ENCODE measurements around the gene FAM3B. TPM values are rescaled to one million over a fixed set of nuclear protein-coding genes. Genes with fewer than 3 reads are reported as not detected.

The FAM3B gene
- total and polyA plus RNA-seq, 7 donors: 0.10 to 0.26 (median 0.19) TPM; not detected in 3

DNA sequence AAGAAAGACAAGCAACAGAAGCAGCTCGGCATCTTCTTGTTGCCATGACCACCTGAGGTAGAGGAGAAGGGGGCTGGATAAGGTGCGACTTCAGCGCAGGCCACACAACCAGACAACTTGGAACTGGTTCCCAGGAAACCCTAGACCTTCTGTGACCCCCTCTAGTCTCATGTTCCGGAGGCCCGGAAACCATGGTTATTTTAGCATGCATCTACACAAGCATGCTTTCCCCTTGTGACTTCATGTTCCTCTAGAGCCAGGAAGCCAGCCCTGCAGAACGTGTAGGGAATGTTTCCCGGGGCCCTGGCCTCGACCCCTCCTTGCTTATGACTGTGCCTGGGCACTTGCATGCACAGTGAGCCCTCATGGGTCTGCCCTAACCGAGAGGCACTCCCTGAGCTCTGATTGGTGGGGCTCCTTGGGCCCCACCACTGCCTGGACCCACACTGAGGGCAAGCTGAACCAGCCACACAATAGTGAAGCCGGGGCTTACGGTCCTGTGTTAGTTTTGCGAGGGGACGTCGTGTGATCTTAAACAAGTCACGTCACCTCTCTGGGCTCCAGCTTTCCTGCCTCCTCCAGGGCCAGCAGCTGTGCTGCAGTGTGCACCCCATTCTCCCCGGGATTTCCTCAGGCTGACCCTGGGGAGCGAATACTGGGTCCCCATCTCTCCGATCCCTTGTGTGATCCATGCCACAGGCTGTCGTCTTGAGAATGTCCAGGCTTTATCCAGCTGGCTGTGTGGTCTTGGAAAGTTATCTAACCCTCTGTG, 33.2 kb downstream of the FAM3B start:
- no peak overlapping the region for H3K27ac ChIP-seq
- no peaks in the 10 kb centered on the region for H3K4me1 ChIP-seq
- H3K27me3 ChIP-seq (ENCODE audit: insufficient read depth in 3 of 3, low read length in 2 of 3): peaks cover 0 to 4% (median 0%) of the 10 kb centered on the region in 3 donors
- no peak for DNase-seq
- TF ChIP-seq, protein P1, sequence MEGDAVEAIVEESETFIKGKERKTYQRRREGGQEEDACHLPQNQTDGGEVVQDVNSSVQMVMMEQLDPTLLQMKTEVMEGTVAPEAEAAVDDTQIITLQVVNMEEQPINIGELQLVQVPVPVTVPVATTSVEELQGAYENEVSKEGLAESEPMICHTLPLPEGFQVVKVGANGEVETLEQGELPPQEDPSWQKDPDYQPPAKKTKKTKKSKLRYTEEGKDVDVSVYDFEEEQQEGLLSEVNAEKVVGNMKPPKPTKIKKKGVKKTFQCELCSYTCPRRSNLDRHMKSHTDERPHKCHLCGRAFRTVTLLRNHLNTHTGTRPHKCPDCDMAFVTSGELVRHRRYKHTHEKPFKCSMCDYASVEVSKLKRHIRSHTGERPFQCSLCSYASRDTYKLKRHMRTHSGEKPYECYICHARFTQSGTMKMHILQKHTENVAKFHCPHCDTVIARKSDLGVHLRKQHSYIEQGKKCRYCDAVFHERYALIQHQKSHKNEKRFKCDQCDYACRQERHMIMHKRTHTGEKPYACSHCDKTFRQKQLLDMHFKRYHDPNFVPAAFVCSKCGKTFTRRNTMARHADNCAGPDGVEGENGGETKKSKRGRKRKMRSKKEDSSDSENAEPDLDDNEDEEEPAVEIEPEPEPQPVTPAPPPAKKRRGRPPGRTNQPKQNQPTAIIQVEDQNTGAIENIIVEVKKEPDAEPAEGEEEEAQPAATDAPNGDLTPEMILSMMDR (IDR thresholded peaks at IDR 0.05): no peak
- no peaks in the 10 kb centered on the region for H3K9me3 ChIP-seq
- intact Hi-C loops (cut with DNase I): no loop called here
- no peaks in the 10 kb centered on the region for H3K36me3 ChIP-seq (ENCODE audit: insufficient read depth in 1 of 2, low read depth in 1 of 2)
- ATAC-seq: no peak
- 67 to 71% (median 71%) methylated on average over 19 of the region's 19 CpGs for WGBS, 3 donors
- no peak overlapping the region for H3K4me3 ChIP-seq

DNA sequence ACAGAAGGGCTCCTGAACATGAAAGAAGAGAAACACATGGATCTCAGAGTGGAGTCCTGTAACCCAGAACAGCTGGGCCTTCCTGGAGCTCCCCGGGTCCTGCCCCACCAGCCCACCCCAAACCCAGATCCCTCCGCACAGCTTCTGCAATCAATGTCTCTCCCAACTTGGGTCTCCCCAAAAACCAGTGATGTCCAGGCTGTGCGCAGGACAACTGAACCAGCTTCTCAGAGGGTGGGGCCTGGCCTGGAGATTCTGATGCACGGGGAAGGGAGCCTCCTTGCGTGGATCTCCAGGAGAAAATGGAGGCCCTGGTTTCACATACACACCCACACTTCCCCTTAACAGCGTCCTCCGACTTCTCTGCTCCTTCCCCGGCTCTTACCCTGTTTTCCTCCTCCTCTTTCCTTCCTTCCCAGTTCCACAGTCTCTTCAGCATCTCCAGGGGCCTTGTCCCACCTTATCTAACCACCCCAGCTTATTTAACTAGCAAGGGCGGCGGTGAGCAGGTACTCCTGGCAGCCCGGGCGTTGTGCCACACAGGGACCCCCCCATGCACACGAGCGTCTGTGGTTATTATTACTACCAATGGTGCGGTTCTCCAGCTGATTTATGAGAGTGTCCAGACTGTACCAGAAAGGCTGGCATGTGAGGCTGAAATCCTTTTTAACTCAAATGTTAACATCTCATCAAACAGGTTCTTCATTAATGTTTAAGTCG, 34.0 kb downstream of the FAM3B start:
- ATAC-seq: no peak
- TF ChIP-seq, protein P1 (IDR thresholded peaks at IDR 0.05): no peak
- WGBS, 3 donors: 87 to 92% (median 90%) methylated on average over 16 of the region's 16 CpGs

DNA sequence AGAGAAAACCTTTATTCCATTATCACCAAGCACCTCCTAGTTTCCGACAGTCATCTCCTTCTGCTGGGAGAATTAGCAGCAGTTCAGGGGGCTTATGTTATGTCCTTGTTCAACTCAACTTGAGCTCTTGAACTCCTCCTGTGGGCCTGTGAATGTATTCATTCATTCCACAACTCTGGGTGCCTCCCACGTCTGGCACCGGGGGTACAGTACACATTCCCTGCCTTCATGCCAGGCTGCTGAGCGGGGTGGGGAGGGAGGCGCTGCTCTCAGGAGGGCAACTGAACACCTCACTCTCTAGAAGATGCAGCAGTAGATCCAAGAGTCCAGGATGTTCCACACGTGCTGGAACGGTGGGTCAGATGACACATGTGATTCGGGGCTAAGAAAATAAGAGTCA, 40.9 kb downstream of the FAM3B start:
- Histone ChIP-seq H3K4me1 (no peaks in the 10 kb centered on the region), H3K36me3 (ENCODE audit: insufficient read depth in 1 of 2, low read depth in 1 of 2) (no peaks in the 10 kb centered on the region), H3K9me3 (no peaks in the 10 kb centered on the region), H3K27ac (no peak overlapping the region), H3K27me3 (ENCODE audit: insufficient read depth in 3 of 3, low read length in 2 of 3) (peaks cover 0 to 4% (median 0%) of the 10 kb centered on the region in 3 donors), H3K4me3 (no peak overlapping the region)
- ATAC-seq (no peak), DNase-seq (no peak)
- intact Hi-C loops (cut with DNase I): no loop called here
- TF ChIP-seq, protein P1 (IDR thresholded peaks at IDR 0.05): no peak
- 43 to 57% (median 52%) methylated on average over 8 of the region's 8 CpGs for WGBS, 3 donors

More for the DNA sequence above, 34.0 kb downstream of the FAM3B start:
- Histone ChIP-seq H3K27me3 (ENCODE audit: insufficient read depth in 3 of 3, low read length in 2 of 3) (peaks cover 0 to 4% (median 0%) of the 10 kb centered on the region in 3 donors), H3K27ac (no peak overlapping the region), H3K9me3 (no peaks in the 10 kb centered on the region), H3K36me3 (ENCODE audit: insufficient read depth in 1 of 2, low read depth in 1 of 2) (no peaks in the 10 kb centered on the region), H3K4me3 (no peak overlapping the region), H3K4me1 (no peaks in the 10 kb centered on the region)
- no peak for DNase-seq
- intact Hi-C loops (cut with DNase I): no loop called here

DNA sequence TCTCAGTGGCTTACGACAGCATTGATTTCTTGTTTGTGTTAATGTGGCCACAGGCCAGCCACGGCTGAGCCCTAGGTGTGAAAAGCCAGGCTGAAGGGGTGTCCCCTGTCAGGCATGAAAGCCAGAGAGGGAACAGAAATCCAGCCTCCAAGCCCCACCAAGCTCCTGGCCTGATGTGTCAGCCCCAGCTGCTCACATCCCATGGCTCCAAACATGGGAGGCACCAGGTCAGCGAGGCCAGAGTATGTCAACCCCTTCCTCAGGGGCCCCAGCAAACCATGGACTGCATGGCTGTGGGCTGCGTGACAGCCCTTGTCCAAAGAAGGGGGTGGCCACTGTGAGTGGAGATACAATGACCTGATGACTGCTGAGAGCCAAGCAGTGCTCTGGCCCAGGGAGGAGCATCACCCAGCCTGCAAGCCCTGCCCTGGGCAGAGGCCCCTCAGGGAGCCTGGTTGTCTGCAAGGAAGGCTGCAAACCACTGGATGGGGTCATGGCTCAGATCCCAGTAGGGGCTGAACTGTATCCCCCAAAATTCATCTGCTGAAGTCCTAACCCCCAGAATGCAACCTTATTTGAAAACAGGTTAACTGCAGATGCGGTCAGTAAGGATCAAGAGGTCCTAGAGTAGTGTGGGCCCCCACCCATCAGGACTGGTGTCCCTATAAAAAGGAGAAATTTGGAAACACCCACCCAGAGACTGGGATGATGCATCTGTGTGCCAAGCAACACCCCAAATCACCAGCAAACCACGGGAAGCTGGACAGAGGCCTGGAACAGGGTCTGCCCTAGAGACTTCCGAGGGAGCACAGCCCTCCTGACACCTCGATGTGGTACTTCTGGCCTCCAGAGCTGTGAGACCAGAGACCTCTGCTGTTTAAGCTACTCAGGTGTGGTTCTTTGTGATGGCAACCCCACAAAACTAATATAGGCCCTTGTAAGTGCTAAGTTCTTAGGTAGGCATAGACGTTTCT, 41.9 kb downstream of the FAM3B start:
- DNase-seq: no peak
- TF ChIP-seq, protein P1 (IDR thresholded peaks at IDR 0.05): no peak

More for the DNA sequence above, 41.9 kb downstream of the FAM3B start:
- Histone ChIP-seq H3K4me1 (no peaks in the 10 kb centered on the region), H3K4me3 (no peak overlapping the region), H3K27ac (no peak overlapping the region), H3K9me3 (no peaks in the 10 kb centered on the region), H3K27me3 (ENCODE audit: insufficient read depth in 3 of 3, low read length in 2 of 3) (peaks cover 0 to under 1% (median 0%) of the 10 kb centered on the region in 3 donors), H3K36me3 (ENCODE audit: insufficient read depth in 1 of 2, low read depth in 1 of 2) (no peaks in the 10 kb centered on the region)
- intact Hi-C loops (cut with DNase I): no loop called here
- 75 to 84% (median 78%) methylated on average over 9 of the region's 9 CpGs for WGBS, 3 donors
- ATAC-seq: no peak

Measured in psoas muscle (tissue), 8 donors.